ENCODE measurements around the gene DEGS1.

The DEGS1 gene

GRCh38 chr1:224168859-224169380, 14.1 kb upstream of the DEGS1 start:
- H3K27ac ChIP-seq: no peak overlapping the region
- POLR2A ChIA-PET (ENCODE audit: low non-redundant PET): no interaction called here
- CTCF ChIA-PET: no interaction called here
- DNase-seq (ENCODE audit: low spot score): no peak
- TF ChIP-seq, protein P1, sequence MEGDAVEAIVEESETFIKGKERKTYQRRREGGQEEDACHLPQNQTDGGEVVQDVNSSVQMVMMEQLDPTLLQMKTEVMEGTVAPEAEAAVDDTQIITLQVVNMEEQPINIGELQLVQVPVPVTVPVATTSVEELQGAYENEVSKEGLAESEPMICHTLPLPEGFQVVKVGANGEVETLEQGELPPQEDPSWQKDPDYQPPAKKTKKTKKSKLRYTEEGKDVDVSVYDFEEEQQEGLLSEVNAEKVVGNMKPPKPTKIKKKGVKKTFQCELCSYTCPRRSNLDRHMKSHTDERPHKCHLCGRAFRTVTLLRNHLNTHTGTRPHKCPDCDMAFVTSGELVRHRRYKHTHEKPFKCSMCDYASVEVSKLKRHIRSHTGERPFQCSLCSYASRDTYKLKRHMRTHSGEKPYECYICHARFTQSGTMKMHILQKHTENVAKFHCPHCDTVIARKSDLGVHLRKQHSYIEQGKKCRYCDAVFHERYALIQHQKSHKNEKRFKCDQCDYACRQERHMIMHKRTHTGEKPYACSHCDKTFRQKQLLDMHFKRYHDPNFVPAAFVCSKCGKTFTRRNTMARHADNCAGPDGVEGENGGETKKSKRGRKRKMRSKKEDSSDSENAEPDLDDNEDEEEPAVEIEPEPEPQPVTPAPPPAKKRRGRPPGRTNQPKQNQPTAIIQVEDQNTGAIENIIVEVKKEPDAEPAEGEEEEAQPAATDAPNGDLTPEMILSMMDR (conservative IDR thresholded peaks at IDR 0.05; ENCODE audit: low read depth): no peak

- TF ChIP-seq, protein P1 (conservative IDR thresholded peaks at IDR 0.05; ENCODE audit: low read depth): no peak
- ChIA-PET CTCF (no interaction called here), POLR2A (ENCODE audit: low non-redundant PET) (no interaction called here)
- no peak overlapping the region for H3K27ac ChIP-seq
- DNase-seq (ENCODE audit: low spot score): no peak
Measured at GRCh38 chr1:224169718-224170270, 13.2 kb upstream of the DEGS1 start.

GRCh38 chr1:224170343-224170742, 12.7 kb upstream of the DEGS1 start:
- TF ChIP-seq, protein P1 (conservative IDR thresholded peaks at IDR 0.05; ENCODE audit: low read depth): no peak
- ChIA-PET POLR2A (ENCODE audit: low non-redundant PET) (no interaction called here), CTCF (no interaction called here)
- H3K27ac ChIP-seq: no peak overlapping the region
- no peak for DNase-seq (ENCODE audit: low spot score)

GRCh38 chr1:224170748-224171478, 12.1 kb upstream of the DEGS1 start:
- TF ChIP-seq, protein P1 (conservative IDR thresholded peaks at IDR 0.05; ENCODE audit: low read depth): no peak
- ChIA-PET CTCF (no interaction called here), POLR2A (ENCODE audit: low non-redundant PET) (no interaction called here)
- no peak overlapping the region for H3K27ac ChIP-seq
- no peak for DNase-seq (ENCODE audit: low spot score)

DNA sequence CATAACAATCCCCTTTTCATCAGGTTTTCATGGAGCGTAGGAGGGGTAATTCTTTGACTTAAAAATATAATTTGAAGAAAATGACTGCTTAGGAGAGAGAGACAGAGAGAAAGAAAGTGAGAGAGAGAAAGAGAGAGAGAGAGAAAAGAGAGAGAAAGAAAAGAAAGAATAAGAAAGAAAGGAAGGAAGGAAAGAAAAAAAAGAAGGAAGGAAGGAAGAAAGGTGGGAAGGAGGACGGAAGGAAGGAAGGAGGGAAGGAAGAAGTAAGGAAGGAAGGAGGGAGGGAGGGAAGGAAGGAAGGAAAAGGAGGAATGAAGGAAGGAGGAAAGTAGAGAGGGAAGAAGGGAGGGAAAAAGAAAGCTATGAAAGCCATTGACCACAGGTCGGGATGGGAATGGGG, 10.8 kb upstream of the DEGS1 start:
- H3K27ac ChIP-seq: no peak overlapping the region
- TF ChIP-seq, protein P1 (conservative IDR thresholded peaks at IDR 0.05; ENCODE audit: low read depth): no peak
- POLR2A ChIA-PET (ENCODE audit: low non-redundant PET): no interaction called here
- CTCF ChIA-PET: interaction anchor here (0.6 kb wide), 1 partner anchor 264 kb away, joined by 4 read pairs; no protein-coding TSS in a partner anchor
- DNase-seq (ENCODE audit: low spot score): no peak

DNA sequence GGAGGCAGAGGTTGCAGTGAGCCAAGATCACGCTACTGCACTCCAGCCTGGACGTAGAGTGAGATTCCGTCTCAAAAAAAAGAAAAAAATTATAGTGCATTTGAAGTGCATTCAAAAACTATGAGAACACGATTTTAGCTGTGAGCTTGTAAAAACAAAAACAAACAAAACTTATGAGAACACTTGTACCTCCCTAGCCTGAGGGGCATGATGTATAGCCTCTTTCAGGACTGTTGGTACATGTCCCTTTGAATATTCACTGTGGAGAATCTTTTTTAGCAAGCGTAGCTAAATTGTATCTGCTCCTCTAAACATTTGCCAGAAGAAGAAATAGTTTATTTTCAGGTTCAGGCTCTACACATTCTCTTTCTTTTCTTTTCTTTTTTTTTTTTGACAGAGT, 9.5 kb upstream of the DEGS1 start:
- POLR2A ChIA-PET (ENCODE audit: low non-redundant PET): no interaction called here
- CTCF ChIA-PET: interaction anchor here (0.6 to 0.7 kb wide), 2 partner anchors 329 to 755 kb away, joined by 3 read pairs; no protein-coding TSS in a partner anchor
- no peak overlapping the region for H3K27ac ChIP-seq
- TF ChIP-seq, protein P1 (conservative IDR thresholded peaks at IDR 0.05; ENCODE audit: low read depth): no peak
- no peak for DNase-seq (ENCODE audit: low spot score)

Measured in RWPE1 (cell line).